Ascending aorta (tissue), 2 donors: ENCODE data around the gene ACTG1. TPM values are rescaled to one million over a fixed set of nuclear protein-coding genes. Genes with fewer than 3 reads are reported as not detected.

Experiments
- DNase-seq, 2 donors: peaks; one replicate each; pipeline ENCODE4 v3.0.0-alpha.2; 2019; ENCODE audit warnings: low spot score in 2 of 2
- H3K27ac ChIP-seq, 2 donors: fragments of 200-600 bp; sonication (generic); one replicate each; pipeline ENCODE4 v1.5.1; 2016 to 2017; ENCODE audit warnings: mild to moderate bottlenecking in 1 of 2
- H3K27me3 ChIP-seq: fragments of 200-600 bp; sonication (generic); one replicate; pipeline ENCODE4 v1.5.1; 2017
- H3K36me3 ChIP-seq, 2 donors: fragments of 200-600 bp; sonication (generic); one replicate each; pipeline ENCODE4 v1.5.1; 2016
- H3K4me1 ChIP-seq, 2 donors: fragments of 200-600 bp; sonication (generic); one replicate each; pipeline ENCODE4 v1.5.1; 2016 to 2017; ENCODE audit warnings: mild to moderate bottlenecking in 1 of 2
- H3K4me3 ChIP-seq, 2 donors: fragments of 200-600 bp; sonication (generic); one replicate each; pipeline ENCODE4 v1.5.1; 2016 to 2017; ENCODE audit warnings: mild to moderate bottlenecking in 1 of 2
- H3K9me3 ChIP-seq, 2 donors: fragments of 200-600 bp; sonication (generic); one replicate each; pipeline ENCODE4 v1.5.1; 2016
- CTCF ChIP-seq, 3 experiments: fragments of 200-600 bp in 2 of 3; fragments of 450-650 bp in 1 of 3; sonication (generic) in 2 of 3; IDR thresholded peaks; one replicate each; pipeline ENCODE4 v1.5.1; 2016 to 2019; ENCODE audit warnings: antibody characterized with exemption in 3 of 3, mild to moderate bottlenecking in 1 of 3, moderate library complexity in 1 of 3
- intact Hi-C: fragments of 100-400 bp; cut with DNase I; formaldehyde crosslinking; loops from one replicate; pipeline ENCODE4 v1.15.1; 2023
- total RNA-seq: library from RNA; depleted of rRNA; stranded (reverse); fragments of >200 nt; gene quantifications from one replicate; pipeline ENCODE4 v1.1.0, GENCODE V29; 2016

ACTG1 gene
- total RNA-seq, 1 donor from 2014 or later = 6,075 TPM

- Histone ChIP-seq H3K27ac (no peak overlapping the region), H3K9me3 (no peaks in the 10 kb centered on the region), H3K4me1 (peaks cover 9 to 12% of the 10 kb centered on the region in 2 donors), H3K36me3 (peaks cover 50 to 74% of the 10 kb centered on the region in 2 donors), H3K27me3 (no peaks in the 10 kb centered on the region), H3K4me3 (no peak overlapping the region)
- DNase-seq = no peak
- TF ChIP-seq CTCF (IDR thresholded peaks at IDR 0.05) = no peak
- intact Hi-C loops = no loop called here
Measured at GRCh38 chr17:81547614-81547982, 35.0 kb upstream of the ACTG1 start.

GRCh38 chr17:81546906-81547613 is 34.5 kb upstream of the ACTG1 start:
- Histone ChIP-seq H3K9me3 (no peaks in the 10 kb centered on the region), H3K27me3 (no peaks in the 10 kb centered on the region), H3K4me1 (peaks cover 9 to 12% of the 10 kb centered on the region in 2 donors), H3K27ac (no peak overlapping the region), H3K4me3 (no peak overlapping the region), H3K36me3 (peaks cover 50 to 79% of the 10 kb centered on the region in 2 donors)
- DNase-seq = no peak
- no peak for TF ChIP-seq CTCF (IDR thresholded peaks at IDR 0.05)
- intact Hi-C loops = no loop called here

DNA sequence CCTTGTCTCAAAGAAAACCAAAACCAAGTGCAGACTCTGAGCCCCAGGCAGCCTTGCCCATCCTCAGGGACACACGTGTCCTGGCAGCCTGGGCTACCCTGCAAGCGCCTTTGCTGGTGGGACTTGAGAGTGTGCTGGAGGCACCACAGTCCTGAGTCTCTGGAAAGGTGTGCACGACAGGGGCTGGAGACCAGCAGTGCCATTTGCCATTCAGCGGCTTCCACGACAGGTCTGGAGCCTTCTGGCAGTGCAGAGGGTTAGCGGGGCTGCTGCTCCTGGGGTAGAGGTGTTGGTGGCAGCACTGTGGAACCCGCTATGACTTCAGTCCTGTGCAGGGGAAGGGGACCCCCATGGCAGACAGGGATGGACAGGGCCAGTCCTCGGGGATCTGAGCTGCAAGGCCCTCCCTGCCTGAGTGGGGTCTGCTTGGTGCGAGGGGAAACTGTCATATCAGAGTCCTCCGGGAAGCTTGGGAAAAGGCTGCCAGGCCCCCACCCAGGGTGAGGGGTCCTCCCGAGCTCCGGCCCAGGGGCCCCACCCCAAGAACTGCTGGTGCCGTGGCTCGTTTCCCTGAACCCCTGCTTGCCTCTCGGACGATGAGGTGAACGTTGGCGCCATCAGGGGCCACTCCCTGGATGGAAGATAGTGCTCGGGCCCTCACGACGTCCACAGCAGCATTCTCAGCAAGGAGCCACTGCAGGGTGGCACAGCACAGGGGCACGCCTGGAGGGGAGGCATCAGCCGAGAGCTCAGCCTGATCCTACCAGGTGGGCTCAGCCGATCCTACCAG is 32.8 kb upstream of the ACTG1 start:
- DNase-seq = no peak
- Histone ChIP-seq H3K4me1 (no peaks in the 10 kb centered on the region), H3K27me3 (no peaks in the 10 kb centered on the region), H3K4me3 (no peak overlapping the region), H3K9me3 (no peaks in the 10 kb centered on the region), H3K27ac (no peak overlapping the region), H3K36me3 (peaks cover 50 to 93% of the 10 kb centered on the region in 2 donors)
- intact Hi-C loops = no loop called here
- TF ChIP-seq CTCF (IDR thresholded peaks at IDR 0.05) = no peak

DNA sequence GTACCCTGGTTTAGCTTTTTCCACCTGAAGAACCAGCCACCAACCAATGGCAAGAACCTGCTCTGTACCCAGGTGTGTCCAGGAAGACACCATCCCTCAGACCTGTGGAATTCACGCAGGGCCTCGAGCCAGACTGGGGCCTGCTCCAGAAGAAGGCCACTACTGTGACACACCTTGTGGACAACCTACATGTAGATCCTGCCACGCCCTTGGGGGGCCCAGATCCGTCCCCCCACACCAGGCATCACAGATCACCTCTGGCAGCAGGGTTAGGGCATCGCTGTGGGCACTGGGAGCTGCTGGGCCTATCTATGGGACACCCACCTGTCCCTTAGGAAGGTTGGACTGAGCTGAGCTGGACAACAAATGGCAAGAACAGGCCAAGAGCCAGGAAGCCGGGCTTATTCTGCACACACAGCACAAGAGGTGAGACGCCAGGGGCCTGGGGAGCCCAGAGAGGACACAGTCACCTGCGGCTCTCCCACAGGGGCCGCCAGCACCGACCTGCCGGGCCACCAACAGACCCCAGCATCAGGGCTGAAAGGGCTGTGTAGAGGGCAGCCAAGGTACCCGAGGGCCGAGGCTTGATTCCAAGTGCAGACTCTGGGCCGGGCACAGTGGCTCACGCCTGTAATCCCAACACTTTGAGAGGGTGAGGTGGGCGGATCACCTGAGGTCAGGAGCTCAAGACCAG is 31.8 kb upstream of the ACTG1 start:
- H3K27ac ChIP-seq = no peak overlapping the region
- intact Hi-C loops = no loop called here
- H3K4me1 ChIP-seq = no peaks in the 10 kb centered on the region
- no peak overlapping the region for H3K4me3 ChIP-seq
- TF ChIP-seq CTCF (IDR thresholded peaks at IDR 0.05) = no peak
- H3K27me3 ChIP-seq = no peaks in the 10 kb centered on the region
- no peaks in the 10 kb centered on the region for H3K9me3 ChIP-seq
- peaks cover 50 to 91% of the 10 kb centered on the region in 2 donors for H3K36me3 ChIP-seq
- no peak for DNase-seq

GRCh38 chr17:81543756-81544155 is 31.2 kb upstream of the ACTG1 start:
- no peak for DNase-seq
- intact Hi-C loops = no loop called here
- no peak for TF ChIP-seq CTCF (IDR thresholded peaks at IDR 0.05)
- Histone ChIP-seq H3K27ac (no peak overlapping the region), H3K4me1 (no peaks in the 10 kb centered on the region), H3K27me3 (no peaks in the 10 kb centered on the region), H3K36me3 (peaks cover 50 to 92% of the 10 kb centered on the region in 2 donors), H3K4me3 (no peak overlapping the region), H3K9me3 (no peaks in the 10 kb centered on the region)
